ENCODE results near the gene SLC16A1.
"Not testable (repeated sequence)": the region's sequence is repeated elsewhere in the genome, so short reads cannot be mapped to it uniquely, and the experiment has no call there.

DNA sequence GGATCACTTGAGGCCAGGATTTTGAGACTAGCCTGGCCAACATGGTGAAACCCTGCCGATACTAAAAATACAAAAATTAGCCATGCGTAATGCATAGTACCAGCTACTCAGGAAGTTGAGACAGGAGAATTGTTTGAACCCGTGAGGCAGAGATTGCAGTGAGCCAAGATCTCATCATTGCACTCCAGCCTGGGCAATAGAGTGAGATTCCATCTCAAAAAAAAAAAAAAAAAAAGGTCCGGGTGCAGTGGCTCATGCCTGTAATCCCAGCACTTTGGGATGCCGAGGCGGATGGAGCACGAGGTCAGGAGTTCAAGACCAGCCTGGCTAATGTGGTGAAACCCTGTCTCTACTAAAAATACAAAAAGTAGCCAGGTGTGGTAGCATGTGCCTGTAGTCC lies 2.2 kb upstream of the SLC16A1 start:
- TF ChIP-seq, protein P1, sequence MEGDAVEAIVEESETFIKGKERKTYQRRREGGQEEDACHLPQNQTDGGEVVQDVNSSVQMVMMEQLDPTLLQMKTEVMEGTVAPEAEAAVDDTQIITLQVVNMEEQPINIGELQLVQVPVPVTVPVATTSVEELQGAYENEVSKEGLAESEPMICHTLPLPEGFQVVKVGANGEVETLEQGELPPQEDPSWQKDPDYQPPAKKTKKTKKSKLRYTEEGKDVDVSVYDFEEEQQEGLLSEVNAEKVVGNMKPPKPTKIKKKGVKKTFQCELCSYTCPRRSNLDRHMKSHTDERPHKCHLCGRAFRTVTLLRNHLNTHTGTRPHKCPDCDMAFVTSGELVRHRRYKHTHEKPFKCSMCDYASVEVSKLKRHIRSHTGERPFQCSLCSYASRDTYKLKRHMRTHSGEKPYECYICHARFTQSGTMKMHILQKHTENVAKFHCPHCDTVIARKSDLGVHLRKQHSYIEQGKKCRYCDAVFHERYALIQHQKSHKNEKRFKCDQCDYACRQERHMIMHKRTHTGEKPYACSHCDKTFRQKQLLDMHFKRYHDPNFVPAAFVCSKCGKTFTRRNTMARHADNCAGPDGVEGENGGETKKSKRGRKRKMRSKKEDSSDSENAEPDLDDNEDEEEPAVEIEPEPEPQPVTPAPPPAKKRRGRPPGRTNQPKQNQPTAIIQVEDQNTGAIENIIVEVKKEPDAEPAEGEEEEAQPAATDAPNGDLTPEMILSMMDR (IDR thresholded peaks at IDR 0.05): not testable (repeated sequence)
- not testable (repeated sequence) for TF ChIP-seq POLR2AphosphoS5 (IDR thresholded peaks at IDR 0.05)
